Measurements from ENCODE around the gene EDN1.

- TF ChIP-seq, protein P1, sequence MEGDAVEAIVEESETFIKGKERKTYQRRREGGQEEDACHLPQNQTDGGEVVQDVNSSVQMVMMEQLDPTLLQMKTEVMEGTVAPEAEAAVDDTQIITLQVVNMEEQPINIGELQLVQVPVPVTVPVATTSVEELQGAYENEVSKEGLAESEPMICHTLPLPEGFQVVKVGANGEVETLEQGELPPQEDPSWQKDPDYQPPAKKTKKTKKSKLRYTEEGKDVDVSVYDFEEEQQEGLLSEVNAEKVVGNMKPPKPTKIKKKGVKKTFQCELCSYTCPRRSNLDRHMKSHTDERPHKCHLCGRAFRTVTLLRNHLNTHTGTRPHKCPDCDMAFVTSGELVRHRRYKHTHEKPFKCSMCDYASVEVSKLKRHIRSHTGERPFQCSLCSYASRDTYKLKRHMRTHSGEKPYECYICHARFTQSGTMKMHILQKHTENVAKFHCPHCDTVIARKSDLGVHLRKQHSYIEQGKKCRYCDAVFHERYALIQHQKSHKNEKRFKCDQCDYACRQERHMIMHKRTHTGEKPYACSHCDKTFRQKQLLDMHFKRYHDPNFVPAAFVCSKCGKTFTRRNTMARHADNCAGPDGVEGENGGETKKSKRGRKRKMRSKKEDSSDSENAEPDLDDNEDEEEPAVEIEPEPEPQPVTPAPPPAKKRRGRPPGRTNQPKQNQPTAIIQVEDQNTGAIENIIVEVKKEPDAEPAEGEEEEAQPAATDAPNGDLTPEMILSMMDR (IDR thresholded peaks at IDR 0.05) = no peak
- no peak for TF ChIP-seq POLR2A (IDR thresholded peaks at IDR 0.05)
- no peak for TF ChIP-seq POLR2AphosphoS5 (IDR thresholded peaks at IDR 0.05)
- no peak for TF ChIP-seq EP300 (IDR thresholded peaks at IDR 0.05)
Observed at GRCh38 chr6:12311106-12311505, 20.9 kb downstream of the EDN1 start.

Measured in sigmoid colon (tissue), 4 donors.